Activated B cell treated with CpG ODN at 0.5 μM for 24 hours (primary cell): ENCODE measurements around the gene HOXA9. TPM values are rescaled to one million over a fixed set of nuclear protein-coding genes. Genes with fewer than 3 reads are reported as not detected.

Experiments
- ATAC-seq: fragments of 200-7000 bp; cut with Tn5 transposase; one replicate; pipeline ENCODE4 v1.10.0; 2021; ENCODE audit warnings: low read depth, mild to moderate bottlenecking, moderate library complexity
- CTCF ChIA-PET: fragments of 350-600 bp; sonication (Branson Sonifier 250); formaldehyde crosslinking; loops from one replicate; lab custom pipeline; 2021; ENCODE audit warnings: antibody characterized with exemption; lab: Charles Lee
- POLR2A ChIA-PET: fragments of 350-600 bp; sonication (Branson Sonifier 250); formaldehyde crosslinking; loops from one replicate; lab custom pipeline; 2021; ENCODE audit warnings: antibody characterized with exemption; lab: Charles Lee
- DNase-seq: peaks from one replicate; pipeline ENCODE4 v3.0.0; 2022
- H3K27ac Mint-ChIP-seq: one replicate; pipeline ENCODE4 v1.8.0; 2020; ENCODE audit warnings: mixed read lengths
- H3K27me3 Mint-ChIP-seq: one replicate; pipeline ENCODE4 v1.8.0; 2021; ENCODE audit warnings: mixed read lengths
- H3K36me3 Mint-ChIP-seq: one replicate; pipeline ENCODE4 v1.8.0; 2021; ENCODE audit warnings: low read depth, mixed read lengths
- H3K4me1 Mint-ChIP-seq: one replicate; pipeline ENCODE4 v1.8.0; 2021; ENCODE audit warnings: mixed read lengths
- H3K4me3 Mint-ChIP-seq: one replicate; pipeline ENCODE4 v1.8.0; 2020; ENCODE audit warnings: mild to moderate bottlenecking, mixed read lengths
- H3K9me3 Mint-ChIP-seq: one replicate; pipeline ENCODE4 v1.8.0; 2020; ENCODE audit warnings: mixed read lengths
- intact Hi-C: fragments of 100-400 bp; cut with micrococcal nuclease; formaldehyde crosslinking; loops from one replicate; pipeline ENCODE4 v1.15.1; 2024
- total RNA-seq: library from RNA; stranded (reverse); gene quantifications from 2 replicates; pipeline ENCODE4 v1.2.3, GENCODE V29; 2022
- TF ChIP-seq, protein P1 (sequence below): fragments of 200-600 bp; IDR thresholded peaks from one replicate; pipeline ENCODE4 v1.8.0; 2022; ENCODE audit warnings: antibody characterized with exemption, mild to moderate bottlenecking

Gene HOXA9
- total RNA-seq, 1 donor from 2014 or later: not detected

DNA sequence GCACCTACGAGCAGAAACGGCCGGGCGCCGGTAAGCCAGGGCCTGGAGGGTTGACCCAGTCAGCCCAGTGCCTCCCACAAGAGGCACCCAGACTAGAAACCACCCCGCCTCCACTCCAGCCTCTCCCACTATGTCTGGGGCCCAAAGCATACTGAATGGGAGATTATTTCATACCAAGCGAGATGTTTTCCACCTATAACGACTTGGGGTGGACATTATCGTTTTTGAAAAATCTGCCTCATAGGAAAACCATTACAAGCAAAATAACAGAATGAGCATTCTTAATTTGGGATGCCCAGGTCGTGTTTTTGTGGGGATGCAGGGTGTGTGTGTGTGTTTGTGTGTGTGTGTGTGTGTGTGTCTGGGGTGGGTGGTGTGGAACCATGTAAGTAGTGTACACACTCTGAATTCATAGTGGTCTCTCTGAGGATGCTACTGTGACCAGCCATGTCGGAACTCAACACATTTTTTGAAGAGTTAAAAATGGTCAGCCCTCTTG, 19.4 kb downstream of the HOXA9 start:
- H3K27me3 Mint-ChIP-seq: peaks cover 50% of the 10 kb centered on the region
- TF ChIP-seq, protein P1, sequence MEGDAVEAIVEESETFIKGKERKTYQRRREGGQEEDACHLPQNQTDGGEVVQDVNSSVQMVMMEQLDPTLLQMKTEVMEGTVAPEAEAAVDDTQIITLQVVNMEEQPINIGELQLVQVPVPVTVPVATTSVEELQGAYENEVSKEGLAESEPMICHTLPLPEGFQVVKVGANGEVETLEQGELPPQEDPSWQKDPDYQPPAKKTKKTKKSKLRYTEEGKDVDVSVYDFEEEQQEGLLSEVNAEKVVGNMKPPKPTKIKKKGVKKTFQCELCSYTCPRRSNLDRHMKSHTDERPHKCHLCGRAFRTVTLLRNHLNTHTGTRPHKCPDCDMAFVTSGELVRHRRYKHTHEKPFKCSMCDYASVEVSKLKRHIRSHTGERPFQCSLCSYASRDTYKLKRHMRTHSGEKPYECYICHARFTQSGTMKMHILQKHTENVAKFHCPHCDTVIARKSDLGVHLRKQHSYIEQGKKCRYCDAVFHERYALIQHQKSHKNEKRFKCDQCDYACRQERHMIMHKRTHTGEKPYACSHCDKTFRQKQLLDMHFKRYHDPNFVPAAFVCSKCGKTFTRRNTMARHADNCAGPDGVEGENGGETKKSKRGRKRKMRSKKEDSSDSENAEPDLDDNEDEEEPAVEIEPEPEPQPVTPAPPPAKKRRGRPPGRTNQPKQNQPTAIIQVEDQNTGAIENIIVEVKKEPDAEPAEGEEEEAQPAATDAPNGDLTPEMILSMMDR: no peak
- no peak overlapping the region for H3K4me3 Mint-ChIP-seq
- CTCF ChIA-PET: no interaction called here
- intact Hi-C loops: no loop called here
- peaks cover 25% of the 10 kb centered on the region for H3K4me1 Mint-ChIP-seq
- H3K9me3 Mint-ChIP-seq: no peaks in the 10 kb centered on the region
- POLR2A ChIA-PET: no interaction called here
- no peaks in the 10 kb centered on the region for H3K36me3 Mint-ChIP-seq
- H3K27ac Mint-ChIP-seq: no peak overlapping the region
- ATAC-seq: no peak
- DNase-seq: no peak

DNA sequence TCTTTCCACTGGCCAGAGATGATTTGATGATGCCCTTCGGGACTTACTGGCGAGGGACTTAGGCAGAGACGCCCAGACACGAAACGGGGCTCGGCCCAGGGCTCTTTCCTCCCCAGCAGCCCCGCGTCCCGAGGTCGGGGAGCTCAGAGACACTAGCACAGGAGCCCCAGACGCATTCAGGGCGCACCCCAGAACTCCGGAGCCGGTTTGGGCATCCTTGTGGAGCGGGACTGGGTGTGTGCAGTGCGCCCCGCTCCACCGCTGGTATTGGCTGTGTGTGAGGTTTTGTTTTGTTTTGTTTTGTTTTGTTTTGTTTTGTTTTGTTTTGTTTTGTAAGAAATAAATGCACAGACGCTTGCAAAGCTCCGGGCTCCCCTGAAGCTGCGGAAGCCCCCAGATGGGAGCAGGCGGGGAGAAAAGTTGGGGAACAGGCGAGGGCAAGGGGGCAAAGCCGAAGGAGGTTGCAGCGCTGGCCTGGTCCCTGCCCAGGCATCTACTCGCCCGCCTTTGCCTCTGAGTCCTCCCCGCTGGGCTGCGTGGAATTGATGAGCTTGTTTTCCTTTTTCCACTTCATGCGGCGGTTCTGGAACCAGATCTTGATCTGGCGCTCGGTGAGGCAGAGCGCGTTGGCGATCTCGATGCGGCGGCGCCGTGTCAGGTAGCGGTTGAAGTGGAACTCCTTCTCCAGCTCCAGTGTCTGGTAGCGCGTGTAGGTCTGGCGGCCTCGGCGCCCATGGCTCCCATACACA, 20.0 kb downstream of the HOXA9 start:
- no peak for DNase-seq
- TF ChIP-seq, protein P1: no peak
- H3K27ac Mint-ChIP-seq: no peak overlapping the region
- no peak for ATAC-seq
- CTCF ChIA-PET: no interaction called here
- no peaks in the 10 kb centered on the region for H3K36me3 Mint-ChIP-seq
- peaks cover 20% of the 10 kb centered on the region for H3K4me1 Mint-ChIP-seq
- no peak overlapping the region for H3K4me3 Mint-ChIP-seq
- no peaks in the 10 kb centered on the region for H3K9me3 Mint-ChIP-seq
- peaks cover 52% of the 10 kb centered on the region for H3K27me3 Mint-ChIP-seq
- intact Hi-C loops: no loop called here
- POLR2A ChIA-PET: no interaction called here

DNA sequence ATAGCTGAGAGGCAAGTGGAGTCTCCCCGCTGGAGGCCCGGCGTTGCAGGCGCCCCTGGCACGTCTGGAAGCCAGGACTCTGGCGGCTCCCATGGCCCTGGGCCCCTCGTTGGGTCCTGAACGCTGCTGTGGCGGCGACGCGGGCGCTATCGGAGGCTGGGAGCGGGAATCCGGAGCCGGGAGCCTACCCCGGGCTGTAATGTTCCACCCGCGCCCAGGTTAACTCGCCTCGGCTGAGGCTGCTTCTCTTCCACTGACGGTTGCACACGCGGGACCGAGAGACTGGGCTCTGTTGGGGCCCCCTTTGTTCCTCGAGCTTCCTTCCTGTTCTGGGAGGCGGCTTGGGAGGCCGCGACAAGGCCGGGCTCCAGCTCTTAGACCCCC, 20.6 kb downstream of the HOXA9 start:
- DNase-seq: no peak
- no peak for ATAC-seq
- ChIA-PET CTCF (interaction anchor here (1.4 kb wide), 1 partner anchor 287 kb away, joined by 3 read pairs; no protein-coding TSS in a partner anchor), POLR2A (no interaction called here)
- intact Hi-C loops: no loop called here
- no peak overlapping the region for H3K4me3 Mint-ChIP-seq
- peaks cover 53% of the 10 kb centered on the region for H3K27me3 Mint-ChIP-seq
- H3K27ac Mint-ChIP-seq: no peak overlapping the region
- TF ChIP-seq, protein P1: no peak
- H3K36me3 Mint-ChIP-seq: no peaks in the 10 kb centered on the region
- H3K4me1 Mint-ChIP-seq: peaks cover 19% of the 10 kb centered on the region
- no peaks in the 10 kb centered on the region for H3K9me3 Mint-ChIP-seq

DNA sequence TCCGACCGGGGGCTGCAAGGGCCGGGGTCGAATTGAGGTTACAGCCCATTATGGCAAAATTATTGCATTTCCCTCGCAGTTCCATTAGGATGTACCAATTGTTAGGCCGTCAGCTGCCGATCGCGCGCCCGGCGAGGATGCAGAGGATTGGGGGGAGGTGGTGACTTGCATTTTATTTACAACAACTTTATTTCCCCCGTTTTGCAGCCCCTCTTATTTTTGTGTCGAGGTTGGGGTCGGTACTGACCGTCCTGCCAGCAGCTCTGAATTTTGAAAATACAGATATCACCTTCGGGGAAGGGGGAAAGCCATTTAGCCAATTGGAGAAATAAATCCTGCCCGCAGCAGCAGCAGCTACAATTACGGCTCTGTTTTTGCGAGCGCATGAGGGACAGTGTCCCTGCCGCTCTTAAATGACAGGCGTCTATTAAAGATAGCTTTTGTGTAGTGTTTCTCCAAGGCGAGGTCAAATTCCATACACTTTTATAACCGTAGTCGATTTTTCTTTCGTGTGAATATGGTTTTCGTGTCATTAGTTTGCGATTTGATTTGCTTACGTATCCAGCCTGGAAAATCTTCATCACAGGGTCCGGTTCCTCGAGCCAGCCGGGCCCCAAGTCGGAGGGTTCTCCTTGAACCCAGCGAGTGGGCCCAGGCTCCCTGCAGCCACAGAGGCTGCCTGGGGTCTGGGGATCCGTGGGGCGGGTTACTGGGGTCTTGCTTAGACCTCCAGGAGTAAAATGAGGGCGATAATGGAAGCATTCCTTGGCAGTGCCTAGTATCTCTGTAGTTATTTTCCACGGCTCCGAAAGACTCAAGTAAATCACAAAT, 21.2 kb downstream of the HOXA9 start:
- DNase-seq (no peak), ATAC-seq (no peak)
- intact Hi-C loops: no loop called here
- TF ChIP-seq, protein P1: no peak
- H3K27me3 Mint-ChIP-seq: peaks cover 49% of the 10 kb centered on the region
- no peak overlapping the region for H3K27ac Mint-ChIP-seq
- ChIA-PET POLR2A (interaction anchor here (0.9 kb wide), 1 partner anchor 288 kb away, joined by 3 read pairs; no protein-coding TSS in a partner anchor), CTCF (interaction anchor here (1.4 kb wide), 1 partner anchor 287 kb away, joined by 3 read pairs; no protein-coding TSS in a partner anchor)
- no peak overlapping the region for H3K4me3 Mint-ChIP-seq
- peaks cover 19% of the 10 kb centered on the region for H3K4me1 Mint-ChIP-seq
- no peaks in the 10 kb centered on the region for H3K9me3 Mint-ChIP-seq
- H3K36me3 Mint-ChIP-seq: no peaks in the 10 kb centered on the region
